Coronary artery (tissue), 2 donors: ENCODE measurements around the gene SNX10.

Experiments
- DNase-seq: peaks from one replicate; pipeline ENCODE4 v3.0.0-alpha.2; 2017; ENCODE audit warnings: low spot score
- H3K27ac ChIP-seq, 2 donors: fragments of 200-600 bp; sonication (generic); one replicate each; pipeline ENCODE4 v1.5.1; 2016 to 2019
- H3K4me3 ChIP-seq: fragments of 200-600 bp; sonication (generic); 2 replicates; pipeline ENCODE4 v1.5.1; 2016; ENCODE audit warnings: mild to moderate bottlenecking, moderate library complexity
- CTCF ChIP-seq: fragments of 200-600 bp; sonication (generic); IDR thresholded peaks from one replicate; pipeline ENCODE4 v1.5.1; 2019; ENCODE audit warnings: antibody characterized with exemption

Gene SNX10

GRCh38 chr7:26332698-26333097 lies 41.0 kb downstream of the SNX10 start:
- no peak for TF ChIP-seq CTCF
- H3K4me3 ChIP-seq, result no peak overlapping the region

GRCh38 chr7:26334166-26334859 lies 42.7 kb downstream of the SNX10 start:
- Histone ChIP-seq H3K27ac (no peak overlapping the region), H3K4me3 (no peak overlapping the region)
- TF ChIP-seq CTCF, result no peak
- DNase-seq, result no peak

More at GRCh38 chr7:26332698-26333097, 41.0 kb downstream of the SNX10 start:
- DNase-seq, result no peak
- H3K27ac ChIP-seq, result no peak overlapping the region

- no peak for TF ChIP-seq CTCF
- no peak for DNase-seq
- H3K27ac ChIP-seq, result no peak overlapping the region
- no peak overlapping the region for H3K4me3 ChIP-seq
These were observed 45.7 kb downstream of the SNX10 start for GRCh38 chr7:26337232-26337865.

GRCh38 chr7:26340476-26341018 lies 48.9 kb downstream of the SNX10 start:
- H3K27ac ChIP-seq, result no peak overlapping the region
- no peak for TF ChIP-seq CTCF
- H3K4me3 ChIP-seq, result no peak overlapping the region
- no peak for DNase-seq

GRCh38 chr7:26343320-26343832 lies 51.7 kb downstream of the SNX10 start:
- H3K27ac ChIP-seq, result no peak overlapping the region
- no peak for DNase-seq
- no peak overlapping the region for H3K4me3 ChIP-seq
- no peak for TF ChIP-seq CTCF

GRCh38 chr7:26343837-26344236 lies 52.2 kb downstream of the SNX10 start:
- DNase-seq, result no peak
- Histone ChIP-seq H3K27ac (no peak overlapping the region), H3K4me3 (no peak overlapping the region)
- no peak for TF ChIP-seq CTCF
